ENCODE measurements around the gene LMAN2.

LMAN2 gene

DNA sequence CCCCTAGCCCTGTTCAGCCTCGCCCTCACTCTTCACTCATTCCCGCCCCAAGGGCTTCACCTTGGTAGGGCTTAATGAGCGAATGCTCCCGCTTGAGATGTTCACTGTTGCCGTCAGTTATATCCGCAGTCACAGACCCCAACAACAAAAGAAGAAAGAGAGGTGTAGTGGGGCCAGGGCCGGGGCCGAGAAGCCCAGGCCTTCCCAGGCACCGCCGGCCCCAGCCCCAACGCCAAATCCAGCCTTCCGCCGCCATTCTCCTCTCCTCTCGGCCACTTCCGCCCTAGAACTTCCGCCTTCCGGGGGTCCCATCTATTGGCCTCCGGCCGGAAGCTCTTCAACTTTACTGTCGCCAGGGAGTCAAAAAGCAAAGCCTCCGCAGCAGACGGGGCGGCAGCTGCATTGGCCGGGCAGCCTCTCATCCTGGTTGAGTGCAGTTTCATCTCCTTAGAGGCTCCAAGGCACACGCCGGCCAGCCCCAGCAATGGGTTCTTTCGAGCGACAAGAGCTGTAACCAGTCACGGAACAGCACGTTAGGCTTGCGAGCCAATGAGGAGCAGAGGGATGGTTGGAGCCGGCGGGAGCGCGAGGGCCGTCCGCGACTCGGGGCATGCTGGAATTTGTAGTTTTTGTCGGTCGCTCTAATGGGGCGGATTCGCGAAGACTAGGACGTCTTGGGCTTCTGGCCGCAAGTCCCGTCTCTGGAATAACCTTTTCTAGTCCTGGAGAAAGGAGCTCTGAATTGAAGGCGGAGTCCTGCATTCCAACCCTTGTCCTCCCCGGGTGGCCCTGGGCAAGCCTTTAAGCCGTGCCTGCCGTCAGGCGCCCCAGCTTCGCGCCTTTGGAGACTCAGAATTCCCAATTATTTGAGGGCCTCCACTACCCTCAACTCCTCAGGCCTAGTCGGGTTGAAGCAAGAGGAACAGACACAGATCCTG, at the start of gene LMAN2:
TSS of gene LMAN2 (minus strand) at position 277 of the 938 bp plus-strand sequence. CDS start at position 256, 21 bp downstream.
- DNase-seq (ENCODE audit: low spot score) = peak; percentile 96

- no peak for DNase-seq (ENCODE audit: low spot score)
Measured at GRCh38 chr5:177399997-177400868, 48.8 kb upstream of the LMAN2 start, which contains the start of gene PFN3. PFN3 (minus strand) TSS chr5:177400661; CDS start chr5:177400576, 85 bp downstream.

DNA sequence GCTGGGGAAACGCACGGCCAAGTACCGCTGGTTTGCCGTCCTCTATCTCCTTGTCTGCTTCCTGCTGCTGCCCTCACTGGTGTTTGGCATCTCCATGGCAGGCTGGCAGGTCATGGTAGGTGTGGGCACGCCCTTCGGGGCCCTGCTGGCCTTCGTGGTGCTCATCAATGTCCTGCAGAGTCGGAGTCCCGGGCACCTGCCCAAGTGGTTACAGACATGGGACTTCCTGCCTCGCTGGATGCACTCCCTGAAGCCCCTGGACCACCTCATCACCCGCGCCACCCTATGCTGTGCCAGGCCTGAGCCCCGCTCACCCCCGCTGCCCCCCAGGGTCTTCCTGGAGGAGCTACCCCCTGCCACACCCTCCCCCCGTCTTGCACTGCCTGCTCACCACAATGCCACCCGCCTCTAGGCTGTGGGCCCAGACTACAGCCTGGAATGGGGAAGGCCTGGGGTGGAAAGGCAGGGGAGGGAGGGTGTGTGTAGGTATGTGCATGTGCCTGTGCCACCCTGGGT, 46.5 kb upstream of the LMAN2 start:
- no peak for DNase-seq (ENCODE audit: low spot score)

DNA sequence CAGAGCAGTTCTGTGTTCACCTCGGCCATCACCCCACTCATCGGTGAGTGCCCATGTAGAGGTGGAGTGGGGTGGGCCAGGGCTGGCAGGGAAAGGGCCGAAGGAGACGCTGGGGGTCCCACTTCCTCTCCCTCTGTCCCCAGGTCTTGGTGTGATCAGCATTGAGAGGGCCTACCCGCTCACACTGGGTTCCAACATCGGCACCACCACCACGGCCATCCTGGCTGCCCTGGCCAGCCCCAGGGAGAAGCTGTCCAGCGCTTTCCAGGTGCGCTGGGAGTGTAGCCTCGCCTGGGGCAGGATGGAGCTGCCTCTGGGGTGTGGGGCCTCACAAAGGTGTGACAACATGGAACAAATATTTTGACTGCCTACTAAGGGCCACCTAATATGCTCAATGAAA, 45.3 kb upstream of the LMAN2 start:
- no peak for DNase-seq (ENCODE audit: low spot score)

GRCh38 chr5:177396078-177396477, 44.6 kb upstream of the LMAN2 start:
- no peak for DNase-seq (ENCODE audit: low spot score)

GRCh38 chr5:177393990-177394389, 42.5 kb upstream of the LMAN2 start:
- DNase-seq (ENCODE audit: low spot score) = no peak

DNA sequence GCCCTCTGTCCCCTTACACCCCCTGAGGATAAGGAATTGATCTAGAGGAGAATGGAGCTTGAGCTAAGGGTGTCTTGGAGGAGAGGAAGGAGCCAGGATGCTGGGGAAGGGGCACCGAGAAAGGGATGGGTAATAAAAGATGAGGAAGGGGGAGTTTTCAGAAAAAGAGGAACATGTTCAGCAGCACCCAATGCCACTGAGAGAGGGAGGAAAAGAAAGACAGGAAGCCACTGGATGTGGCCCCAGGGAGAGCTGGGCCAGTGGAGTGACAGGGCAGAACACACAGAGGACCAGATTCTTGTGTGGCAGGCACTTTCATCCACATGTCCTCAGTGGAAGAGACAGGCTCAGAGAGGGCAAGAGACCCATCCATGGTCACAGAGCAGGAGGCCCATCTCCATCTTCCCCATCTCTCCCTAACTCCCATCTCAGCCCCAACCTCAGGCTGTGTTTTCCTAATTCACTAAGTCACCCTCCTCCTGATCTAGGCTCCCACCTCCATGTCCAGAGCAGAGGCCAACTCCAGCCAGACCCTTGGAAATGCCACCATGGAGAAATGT, 41.8 kb upstream of the LMAN2 start:
- no peak for DNase-seq (ENCODE audit: low spot score)

DNA sequence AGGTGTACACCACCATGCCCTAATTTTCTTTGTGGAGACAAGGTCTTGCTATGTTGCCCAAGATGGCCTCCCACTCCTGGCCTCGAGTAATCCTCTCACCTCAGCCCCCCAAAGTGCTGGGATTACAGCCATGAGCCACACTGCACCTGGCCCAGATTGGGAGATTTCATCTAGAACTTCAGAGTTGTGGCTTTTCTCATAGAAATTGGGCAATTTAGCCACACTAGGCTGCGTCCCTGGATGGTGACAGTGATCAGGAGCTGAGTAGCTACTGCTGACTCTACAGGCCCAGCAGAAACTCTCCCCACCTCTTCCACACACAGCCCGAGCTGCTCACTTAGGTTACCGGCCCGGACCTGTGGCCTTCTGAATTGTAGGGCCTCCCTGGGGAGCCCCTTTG, 41.3 kb upstream of the LMAN2 start:
- no peak for DNase-seq (ENCODE audit: low spot score)

DNA sequence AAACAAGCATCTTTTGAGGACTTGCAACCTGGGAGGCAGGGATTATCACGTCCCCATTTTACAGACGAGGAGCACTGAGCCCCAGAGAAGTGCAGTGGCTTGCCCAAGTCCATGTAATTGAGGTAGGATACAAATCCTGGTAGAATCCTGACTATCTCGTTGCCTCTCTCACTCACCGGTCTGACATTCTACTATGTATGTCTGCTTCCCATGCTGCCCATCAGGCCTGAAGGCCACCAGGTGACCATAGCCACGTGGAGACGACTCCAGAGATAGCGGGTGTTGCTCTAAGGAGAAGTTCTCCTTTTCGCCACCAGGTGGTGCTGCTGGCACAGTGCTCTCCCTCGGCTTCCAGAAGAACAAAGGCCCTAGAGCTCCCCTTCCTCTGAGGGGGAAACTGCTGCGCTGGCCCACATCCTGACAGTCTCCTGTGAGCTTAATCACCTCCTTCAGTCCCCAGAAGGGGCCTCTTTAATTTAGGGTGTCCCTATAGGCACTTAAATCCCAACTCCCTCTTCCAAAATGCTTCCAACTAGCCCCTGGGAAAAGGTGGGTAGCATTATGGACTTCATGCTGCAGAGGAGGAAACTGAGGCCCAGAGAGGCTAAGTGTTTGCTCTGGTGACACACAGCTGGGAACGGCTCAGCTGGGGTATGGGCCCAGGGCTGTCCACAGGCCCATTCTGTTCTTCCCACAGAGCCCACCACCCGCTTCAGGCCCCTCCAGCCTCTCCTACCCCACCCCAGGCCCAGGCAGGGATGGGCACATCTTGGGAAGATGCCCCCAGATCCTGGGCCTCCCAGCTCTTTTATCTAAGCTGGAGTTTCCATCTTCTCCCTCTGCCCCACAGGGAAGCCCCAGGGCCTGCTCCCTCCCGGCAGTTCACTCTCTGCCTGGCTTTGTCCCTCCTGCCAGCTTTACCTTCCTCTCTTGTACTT, 39.2 kb upstream of the LMAN2 start:
- DNase-seq (ENCODE audit: low spot score) = peak; percentile 89

DNA sequence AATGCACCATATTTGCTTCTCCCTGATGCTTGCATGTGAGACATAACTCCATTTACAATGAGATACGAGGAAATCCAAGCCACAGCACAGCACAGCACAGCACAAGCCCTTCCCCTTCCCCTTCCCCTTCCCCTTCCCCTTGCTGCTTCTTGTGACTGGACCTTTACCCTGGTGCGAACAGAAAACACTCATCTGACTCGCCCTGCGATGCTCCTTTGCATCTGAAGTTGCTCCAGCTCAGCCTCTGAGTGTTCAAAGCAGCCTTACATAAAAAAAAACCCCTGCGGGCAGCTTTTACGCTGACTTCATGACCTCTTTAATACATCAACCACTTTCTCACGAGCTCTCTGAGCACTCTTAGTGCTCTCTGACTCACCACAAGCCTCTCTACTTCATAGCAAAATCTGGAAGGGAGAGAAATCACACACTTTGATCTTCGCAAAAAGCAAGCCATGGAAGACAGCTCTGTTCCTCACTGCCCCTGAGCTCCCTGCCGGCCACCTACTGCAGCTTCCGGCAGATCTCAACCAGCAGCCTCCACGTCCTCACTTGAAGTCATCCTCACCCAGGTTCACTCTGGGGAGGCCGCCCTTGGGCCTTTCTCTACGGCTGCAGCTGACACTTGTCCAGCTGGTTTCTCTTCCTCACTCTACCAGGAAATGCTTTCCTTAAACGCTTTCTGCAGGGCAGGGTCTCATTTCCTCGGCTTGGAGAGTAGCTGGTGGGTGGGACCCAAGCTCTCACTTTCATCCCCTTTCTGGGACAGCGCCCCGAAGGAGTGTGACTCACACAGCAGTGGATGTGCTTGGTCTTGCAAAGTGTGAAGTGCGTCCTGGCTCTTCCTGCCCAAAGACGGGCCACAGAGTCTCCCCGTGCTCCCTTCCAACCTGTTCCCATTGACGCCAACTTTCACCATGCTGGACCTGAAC, 38.0 kb upstream of the LMAN2 start:
- DNase-seq (ENCODE audit: low spot score) = no peak

DNA sequence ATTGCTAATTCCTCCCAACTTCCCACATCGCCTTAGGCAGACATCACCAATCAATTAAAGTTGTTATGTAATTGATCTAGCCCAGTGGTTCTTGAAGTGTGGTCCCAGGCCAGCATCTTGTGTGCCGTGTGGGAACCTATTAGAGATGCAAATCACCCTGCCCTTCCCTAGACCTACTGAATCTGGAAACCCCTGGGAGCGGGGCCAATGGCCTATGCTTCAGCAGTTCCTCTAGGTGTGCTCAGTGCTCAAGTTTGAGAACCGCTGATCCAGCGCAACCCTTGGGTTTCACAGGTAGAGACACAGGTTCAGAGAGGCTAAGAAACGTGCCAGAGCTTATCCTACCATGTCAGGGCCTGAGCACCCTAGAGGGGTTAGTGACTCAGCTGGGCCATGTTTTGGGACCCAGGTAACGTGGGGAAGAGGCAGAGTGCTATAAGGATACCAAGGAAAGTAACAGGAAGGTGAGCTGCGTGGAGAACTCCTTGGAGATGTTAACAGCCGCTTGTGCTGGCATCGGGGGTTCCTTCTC, 37.1 kb upstream of the LMAN2 start:
- no peak for DNase-seq (ENCODE audit: low spot score)

GRCh38 chr5:177387405-177387804, 35.9 kb upstream of the LMAN2 start:
- no peak for DNase-seq (ENCODE audit: low spot score)

DNA sequence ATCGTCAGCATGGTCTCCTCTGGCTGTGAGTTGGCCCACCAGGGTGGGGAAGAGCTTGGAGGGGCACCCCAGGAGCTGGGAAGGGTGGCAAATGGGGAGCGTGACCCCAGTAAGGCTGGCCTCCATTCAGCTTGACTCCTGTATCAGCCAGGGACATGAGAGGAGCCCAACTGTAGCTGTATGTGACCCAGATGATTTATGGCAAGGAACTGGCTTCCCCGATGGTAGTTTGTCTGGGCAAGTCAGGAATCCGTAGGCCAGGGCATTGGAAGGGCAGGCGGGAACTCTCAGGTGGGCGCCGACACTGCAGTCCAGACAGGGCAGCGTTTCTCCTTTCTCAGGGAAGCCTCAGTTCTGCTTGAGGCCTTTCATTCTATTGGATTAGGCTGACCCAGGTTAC, 35.1 kb upstream of the LMAN2 start:
- DNase-seq (ENCODE audit: low spot score) = no peak

DNA sequence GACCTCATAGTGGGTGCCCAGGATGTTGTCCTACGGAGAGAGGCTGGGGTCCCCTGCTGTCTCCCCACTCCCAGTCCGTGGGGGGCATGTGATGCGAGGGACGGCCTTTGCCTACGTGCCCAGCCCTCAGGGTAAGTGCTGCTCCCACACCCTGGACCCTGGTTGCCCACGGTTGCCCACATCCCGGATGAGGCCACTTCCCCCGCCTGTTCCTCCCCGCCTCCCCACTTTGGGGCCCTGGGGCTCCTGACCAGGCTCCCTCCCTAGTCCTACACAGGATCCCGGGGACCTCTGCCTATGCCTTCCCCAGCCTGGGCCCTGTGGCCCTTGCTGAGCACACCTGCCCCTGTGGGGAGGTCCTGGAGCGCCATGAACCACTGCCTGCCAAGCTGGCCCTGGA, 34.3 kb upstream of the LMAN2 start:
- no peak for DNase-seq (ENCODE audit: low spot score)

DNA sequence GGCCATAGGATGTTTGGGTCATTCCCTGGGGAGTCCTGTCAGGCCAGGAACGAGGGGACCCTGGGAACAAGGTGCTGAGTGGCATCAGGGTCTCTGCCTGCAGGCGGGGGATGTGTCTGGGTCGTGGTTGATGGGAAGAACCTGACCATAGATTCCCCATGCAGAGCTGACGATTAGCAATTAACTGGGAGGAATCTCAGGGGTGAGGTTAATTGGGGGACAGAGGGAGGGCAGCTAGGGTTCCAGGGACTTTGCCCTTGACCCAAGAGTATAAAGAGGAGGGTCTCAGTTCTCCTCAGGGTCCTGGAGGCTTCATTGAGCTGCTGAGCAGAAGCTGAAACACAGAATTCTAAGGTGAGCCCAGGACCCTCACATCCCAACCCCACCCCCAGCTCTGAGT, 32.7 kb upstream of the LMAN2 start, which contains the start of gene SLC34A1:
TSS of gene SLC34A1 (plus strand) at position 301 of the 400 bp plus-strand sequence. CDS start 1,308 bp downstream, outside the sequence.
- no peak for DNase-seq (ENCODE audit: low spot score)

DNA sequence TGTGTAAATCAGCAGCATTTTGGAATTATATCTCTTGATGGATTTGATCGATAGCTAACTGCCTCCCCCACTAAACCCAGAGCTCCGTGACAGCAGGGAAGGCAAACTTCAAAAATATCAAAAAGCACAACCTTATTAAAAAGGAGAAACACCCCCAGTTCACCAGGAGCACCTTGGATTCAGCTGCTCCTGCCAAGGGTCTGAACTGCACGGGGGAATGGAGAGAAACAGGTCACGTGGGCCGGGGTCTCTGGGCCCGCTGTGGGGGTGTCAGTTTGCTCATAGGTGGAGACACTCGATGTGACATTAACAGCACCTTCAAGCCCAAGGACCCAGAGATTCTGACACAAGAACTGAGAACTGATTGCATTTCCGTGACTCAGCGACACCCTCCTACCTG, 31.7 kb upstream of the LMAN2 start:
- no peak for DNase-seq (ENCODE audit: low spot score)

GRCh38 chr5:177382423-177383029, 31.1 kb upstream of the LMAN2 start:
- DNase-seq (ENCODE audit: low spot score) = peak; percentile 62

DNA sequence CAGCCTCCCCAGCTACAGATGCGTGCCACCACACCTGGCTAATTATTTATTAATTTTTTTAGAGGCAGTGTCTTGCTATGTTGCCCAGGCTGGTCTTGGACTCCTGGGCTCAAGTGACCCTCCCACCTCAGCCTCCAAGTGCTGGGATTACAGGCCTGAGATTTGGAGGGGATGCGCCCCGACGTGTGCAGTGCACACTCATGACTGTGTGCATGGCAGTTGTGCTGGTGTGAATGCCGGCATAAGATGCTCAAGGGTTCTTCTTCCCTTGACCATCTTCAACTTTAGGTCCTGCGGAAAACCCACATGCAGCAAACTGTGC, 29.3 kb upstream of the LMAN2 start:
- no peak for DNase-seq (ENCODE audit: low spot score)

All from D341Med (cell line).